IPS-NIHi7 (cell line): ENCODE measurements around the gene NEK10.

Experiments
- DNase-seq: peaks from one replicate; pipeline ENCODE4 v3.0.0; 2012; ENCODE audit warnings: mixed read lengths; ENCODE audit errors: extremely low spot score

The NEK10 gene

GRCh38 chr3:27228805-27229204, 140.4 kb downstream of the NEK10 start:
- peak; percentile 57 for DNase-seq

- no peak for DNase-seq
Measured at GRCh38 chr3:27224197-27224596, 145.0 kb downstream of the NEK10 start.

- no peak for DNase-seq
Measured at GRCh38 chr3:27221264-27221932, 147.8 kb downstream of the NEK10 start.

- no peak for DNase-seq
Measured at GRCh38 chr3:27220166-27220565, 149.0 kb downstream of the NEK10 start.

- DNase-seq = no peak
Measured at GRCh38 chr3:27219127-27219845, 149.9 kb downstream of the NEK10 start.

GRCh38 chr3:27216955-27217552, 152.1 kb downstream of the NEK10 start:
- no peak for DNase-seq

- no peak for DNase-seq
Measured at GRCh38 chr3:27216295-27216855, 152.8 kb downstream of the NEK10 start.

- no peak for DNase-seq
Measured at GRCh38 chr3:27213450-27213849, 155.7 kb downstream of the NEK10 start.

- no peak for DNase-seq
Measured at GRCh38 chr3:27209617-27210264, 159.4 kb downstream of the NEK10 start.

GRCh38 chr3:27208961-27209616, 160.1 kb downstream of the NEK10 start:
- DNase-seq = no peak

- DNase-seq = no peak
Measured at GRCh38 chr3:27202959-27203358, 166.2 kb downstream of the NEK10 start.

GRCh38 chr3:27201492-27201891, 167.7 kb downstream of the NEK10 start:
- no peak for DNase-seq

- DNase-seq = no peak
Measured at GRCh38 chr3:27200721-27201489, 168.3 kb downstream of the NEK10 start.

GRCh38 chr3:27194861-27195483, 174.2 kb downstream of the NEK10 start:
- DNase-seq = no peak

GRCh38 chr3:27193056-27193455, 176.1 kb downstream of the NEK10 start:
- DNase-seq = no peak

- no peak for DNase-seq
Measured at GRCh38 chr3:27186013-27186412, 183.2 kb downstream of the NEK10 start.

- DNase-seq = no peak
Measured at GRCh38 chr3:27185231-27185989, 183.8 kb downstream of the NEK10 start.

GRCh38 chr3:27184261-27184660, 184.9 kb downstream of the NEK10 start:
- no peak for DNase-seq

GRCh38 chr3:27176256-27176655, 192.9 kb downstream of the NEK10 start:
- DNase-seq = no peak

GRCh38 chr3:27174530-27174929, 194.7 kb downstream of the NEK10 start:
- no peak for DNase-seq
